Heart left ventricle (tissue), 16 donors: ENCODE results near the gene MEGF11. TPM values are rescaled to one million over a fixed set of nuclear protein-coding genes. Genes with fewer than 3 reads are reported as not detected.

Source experiments
- ATAC-seq, 4 donors: fragments of 200-7000 bp; cut with Tn5 transposase; one replicate each; pipeline ENCODE4 v1.9.1; 2020 to 2022; ENCODE audit warnings: moderate library complexity in 4 of 4, mild to moderate bottlenecking in 3 of 4, moderate number of reproducible peaks in 1 of 4
- DNase-seq, 5 donors: peaks; one replicate each; pipeline ENCODE4 v3.0.0-alpha.2; 2020
- H3K27ac ChIP-seq, 12 donors: fragments of 200-600 bp; sonication (generic) in 4 of 12; one replicate each; pipeline versions ENCODE4 v1.5.0 to v1.8.0; 2016 to 2022; ENCODE audit warnings: mild to moderate bottlenecking in 2 of 12
- H3K27me3 ChIP-seq, 9 donors: fragments of 200-600 bp; sonication (generic) in 2 of 9; one replicate each; pipeline versions ENCODE4 v1.5.1 to v1.8.0; 2016 to 2022; ENCODE audit warnings: mild to moderate bottlenecking in 3 of 9
- H3K36me3 ChIP-seq, 9 donors: fragments of 200-600 bp; sonication (generic) in 2 of 9; one replicate each; pipeline versions ENCODE4 v1.5.0 to v1.8.0; 2018 to 2022; ENCODE audit warnings: mild to moderate bottlenecking in 2 of 9
- H3K4me1 ChIP-seq, 12 donors: fragments of 200-600 bp; sonication (generic) in 4 of 12; one replicate each; pipeline versions ENCODE4 v1.5.0 to v1.8.0; 2016 to 2022; ENCODE audit warnings: mild to moderate bottlenecking in 3 of 12
- H3K4me3 ChIP-seq, 12 donors: fragments of 200-600 bp; sonication (generic) in 4 of 12; one replicate each; pipeline versions ENCODE4 v1.5.0 to v1.8.0; 2017 to 2022; ENCODE audit warnings: mild to moderate bottlenecking in 9 of 12, moderate library complexity in 4 of 12
- H3K9me3 ChIP-seq, 12 donors: fragments of 200-600 bp; sonication (generic) in 4 of 12; one replicate each; pipeline versions ENCODE4 v1.5.0 to v1.8.0; 2016 to 2022; ENCODE audit warnings: mild to moderate bottlenecking in 1 of 12
- CTCF ChIP-seq, 12 donors: fragments of 200-600 bp; sonication (generic) in 4 of 12; IDR thresholded peaks; one replicate each; pipeline versions ENCODE4 v1.5.0 to v1.8.0; 2018 to 2022; ENCODE audit warnings: antibody characterized with exemption in 12 of 12, mild to moderate bottlenecking in 5 of 12
- POLR2A ChIP-seq, 2 donors: fragments of 450-650 bp; IDR thresholded peaks; one replicate each; pipeline ENCODE4 v1.6.1; 2017; ENCODE audit warnings: antibody characterized with exemption in 2 of 2, mild to moderate bottlenecking in 2 of 2, moderate library complexity in 2 of 2
- WGBS, 4 donors: extraction: QIAGEN DNeasy Blood & Tissue Kit in 2 of 4; methylation state at CpG; one replicate each; pipeline versions ENCODE4 v1.1.5 to v1.1.7; 2013 to 2018; 5-methylcytosine and 5-hydroxymethylcytosine counted together
- intact Hi-C, 10 donors: fragments of 100-400 bp; cut with DNase I; formaldehyde crosslinking; loops; one replicate each; pipeline versions ENCODE4 v1.11.1 to v1.14.2; 2022
- polyA plus RNA-seq, 2 donors: library from polyadenylated mRNA; stranded (reverse); fragments of 200-250 nt; gene quantifications; one replicate each; pipeline ENCODE4 v1.2.3, GENCODE V29; 2013
- total RNA-seq, 9 donors: library from RNA; depleted of rRNA in 2 of 9; stranded (reverse); fragments of >200 nt in 2 of 9; fragmentation: NEBNext Ultra II Directional in 3 of 9; extraction: Animal tissue kit (Norgen Biotek cat#: 25700) in 3 of 9; gene quantifications; one replicate each; pipeline versions ENCODE4 v1.1.0 to v1.2.4, GENCODE V29; 2016 to 2023
- donor health status: ischemic (EF 13 %, LVEDD 7.1; RV severe dilation, severe dysfunction).
- donor health status: healthy with polysubstance abuse.
- donor health status: DM: no; HTN: yes; CAD: no.
- donor health status: DM: no; HTN: no; CAD: no.
- donor health status: ischemic (EF 25% LVEDD 6.9; RV normal size, moderate dysfunction).
- donor health status: ischemic (EF 25% LVEDD 5.7; RV mildly dilated, moderate dysfunction).
- donor health status: healthy.
- donor health status: DM: yes; HTN: yes; CAD: no.
- donor health status: ischemic (EF 35%, LVEDD 5.7; RV mildly dilated, moderate dysfunction).
- donor health status: nonischemic (EF 11% LVEDD 7.7; RV severe dilation, severe dysfunction).
- donor health status: DM: yes; HTN: yes; CAD: no.
- donor health status: PGD.
- donor health status: ischemic (EF 29% LVEDD 5.4; RV normal size, mild dysfunction).
- donor health status: nonischemic (EF 23%, LVEDD 6.1; RV moderate dilation, normal function).

Gene MEGF11
- total and polyA plus RNA-seq, 11 donors = 0.07 TPM; not detected in 10

GRCh38 chr15:66138096-66138783, 115.3 kb downstream of the MEGF11 start:
- no peak overlapping the region for H3K27ac ChIP-seq
- DNase-seq (peak in 3 of 5 donors; percentile 10 to 50 (median 38)), ATAC-seq (peak; percentile 67 to 83 (median 78))
- no peak overlapping the region for H3K4me3 ChIP-seq
- H3K4me1 ChIP-seq = peaks cover 0 to 16% (median 9%) of the 10 kb centered on the region in 12 donors
- no peak for TF ChIP-seq POLR2A (IDR thresholded peaks at IDR 0.05)
- no peak for TF ChIP-seq CTCF (IDR thresholded peaks at IDR 0.05)
- intact Hi-C loops = no loop called here
- no peaks in the 10 kb centered on the region for H3K36me3 ChIP-seq
- H3K27me3 ChIP-seq = no peaks in the 10 kb centered on the region
- no peaks in the 10 kb centered on the region for H3K9me3 ChIP-seq
- WGBS, 4 donors = 30 to 35% (median 31%) methylated on average over 10 of the region's 10 CpGs

GRCh38 chr15:66136948-66137347, 116.6 kb downstream of the MEGF11 start:
- Histone ChIP-seq H3K36me3 (no peaks in the 10 kb centered on the region), H3K4me3 (no peak overlapping the region), H3K27me3 (no peaks in the 10 kb centered on the region), H3K27ac (no peak overlapping the region), H3K9me3 (no peaks in the 10 kb centered on the region), H3K4me1 (peaks cover 0 to 16% (median 9%) of the 10 kb centered on the region in 12 donors)
- TF ChIP-seq POLR2A (IDR thresholded peaks at IDR 0.05) (no peak), CTCF (IDR thresholded peaks at IDR 0.05) (no peak)
- 74 to 88% (median 79%) methylated on average over 2 of the region's 2 CpGs for WGBS, 4 donors
- DNase-seq (no peak), ATAC-seq (no peak)
- intact Hi-C loops = no loop called here

GRCh38 chr15:66135664-66136063, 117.9 kb downstream of the MEGF11 start:
- intact Hi-C loops = no loop called here
- 95 to 100% (median 96%) methylated on average over 1 of the region's 1 CpG for WGBS, 4 donors
- ATAC-seq (no peak), DNase-seq (no peak)
- TF ChIP-seq CTCF (IDR thresholded peaks at IDR 0.05) (no peak), POLR2A (IDR thresholded peaks at IDR 0.05) (no peak)
- Histone ChIP-seq H3K9me3 (no peaks in the 10 kb centered on the region), H3K27ac (no peak overlapping the region), H3K36me3 (no peaks in the 10 kb centered on the region), H3K27me3 (no peaks in the 10 kb centered on the region), H3K4me3 (no peak overlapping the region), H3K4me1 (peaks cover 0 to 17% (median 9%) of the 10 kb centered on the region in 12 donors)

GRCh38 chr15:66134284-66134683, 119.3 kb downstream of the MEGF11 start:
- Histone ChIP-seq H3K4me1 (peaks cover 0 to 17% (median 8%) of the 10 kb centered on the region in 12 donors), H3K9me3 (no peaks in the 10 kb centered on the region), H3K27me3 (peaks cover 0 to 4% (median 0%) of the 10 kb centered on the region in 9 donors), H3K4me3 (no peak overlapping the region), H3K36me3 (no peaks in the 10 kb centered on the region), H3K27ac (no peak overlapping the region)
- WGBS, 4 donors = 65 to 88% (median 83%) methylated on average over 3 of the region's 3 CpGs
- ATAC-seq (no peak), DNase-seq (no peak)
- intact Hi-C loops = no loop called here
- TF ChIP-seq CTCF (IDR thresholded peaks at IDR 0.05) (no peak), POLR2A (IDR thresholded peaks at IDR 0.05) (no peak)
